A549 treated with CORT108297 at 1 μM for 4 hours (cell line): ENCODE data around the gene CHKB. TPM values are rescaled to one million over a fixed set of nuclear protein-coding genes. Genes with fewer than 3 reads are reported as not detected.

Experiments used
- total RNA-seq: library from RNA; stranded (reverse); fragments of 200-300 nt; extraction: Qiagen RNA extraction; gene quantifications from 5 replicates; pipeline ENCODE4 v1.2.3, GENCODE V29; 2022

Gene CHKB
- 15.1 to 22.6 TPM (median 21.0 TPM) in 5 replicates for total RNA-seq

GRCh38 chr22:50582493-50583293 is at the start of gene CHKB:
Gene CHKB, minus strand, starts transcription at chr22:50582849. Its CDS starts 68 bp downstream, at chr22:50582781.

GRCh38 chr22:50627642-50628542 is 45.2 kb upstream of the CHKB start, which contains the start of gene ARSA:
Gene ARSA, minus strand, starts transcription at chr22:50628152. Its CDS starts 373 bp downstream, at chr22:50627779.

GRCh38 chr22:50600538-50600937 is 17.9 kb upstream of the CHKB start, which contains the start of gene MAPK8IP2:
Gene MAPK8IP2, plus strand, starts transcription at chr22:50600793. Its CDS starts 26 bp downstream, at chr22:50600819.

GRCh38 chr22:50577987-50578775 is 4.5 kb downstream of the CHKB start, which contains the start of gene CPT1B:
Gene CPT1B, minus strand, starts transcription at chr22:50578427. Its CDS starts 512 bp downstream, at chr22:50577915.

GRCh38 chr22:50562523-50563412 is 19.9 kb downstream of the CHKB start, which contains the start of gene SYCE3:
Gene SYCE3, minus strand, starts transcription at chr22:50562919. Its CDS starts 6,514 bp downstream, at chr22:50556405.

GRCh38 chr22:50545522-50546325 is 36.9 kb downstream of the CHKB start, which contains the start of gene KLHDC7B:
Gene KLHDC7B, plus strand, starts transcription at chr22:50545899. Its CDS starts 345 bp downstream, at chr22:50546244.

GRCh38 chr22:50529897-50530579 is 52.6 kb downstream of the CHKB start, which contains the start of gene TYMP:
Gene TYMP, minus strand, starts transcription at chr22:50530012. Its CDS starts 303 bp downstream, at chr22:50529709.

Other genes starting within 250 kb of the CHKB start
- gene PPP6R2, start 239.5 kb downstream of the CHKB start, total RNA-seq = 10.0 to 16.3 TPM (median 13.7 TPM) in 5 replicates
- 16.9 to 28.6 TPM (median 27.1 TPM) in 5 replicates for gene SBF1, start 107.8 kb downstream of the CHKB start, total RNA-seq
- gene ADM2, start 101.3 kb downstream of the CHKB start, total RNA-seq = 0.38 to 0.83 TPM (median 0.64 TPM) in 5 replicates
- gene MIOX, start 96.0 kb downstream of the CHKB start, total RNA-seq = 0.12 TPM in 1 of 5 replicates, not detected in the others
- gene LMF2, start 75.1 kb downstream of the CHKB start, total RNA-seq = 30.7 to 56.5 TPM (median 52.0 TPM) in 5 replicates
- 33.1 to 39.8 TPM (median 37.6 TPM) in 5 replicates for gene NCAPH2, start 74.6 kb downstream of the CHKB start, total RNA-seq
- gene SCO2, start 57.3 kb downstream of the CHKB start, total RNA-seq = 2.7 to 9.9 TPM (median 5.5 TPM) in 5 replicates
- gene TYMP, start 52.8 kb downstream of the CHKB start, total RNA-seq = 11.8 to 22.2 TPM (median 19.6 TPM) in 5 replicates
- gene KLHDC7B, start 37.0 kb downstream of the CHKB start, total RNA-seq = 0.02 to 0.03 TPM (median 0.03 TPM) in 4 of 5 replicates, not detected in the other
- gene SYCE3, start 19.9 kb downstream of the CHKB start, total RNA-seq = 0.23 to 0.34 TPM (median 0.30 TPM) in 3 of 5 replicates, not detected in the others
- 9.9 to 17.7 TPM (median 15.5 TPM) in 5 replicates for gene CPT1B, start 4.4 kb downstream of the CHKB start, total RNA-seq
- gene MAPK8IP2, start 17.9 kb upstream of the CHKB start, total RNA-seq = 2.7 to 4.3 TPM (median 4.0 TPM) in 5 replicates
- 18.8 to 26.8 TPM (median 24.2 TPM) in 5 replicates for gene ARSA, start 45.3 kb upstream of the CHKB start, total RNA-seq
- 3.0 to 5.7 TPM (median 4.6 TPM) in 5 replicates for gene SHANK3, start 90.0 kb upstream of the CHKB start, total RNA-seq
- 0.07 to 0.25 TPM (median 0.17 TPM) in 4 of 5 replicates, not detected in the other for gene ACR, start 155.4 kb upstream of the CHKB start, total RNA-seq
- 18.5 to 21.9 TPM (median 21.1 TPM) in 5 replicates for gene RABL2B, start 200.8 kb upstream of the CHKB start, total RNA-seq